ENCODE measurements around the gene ATP2A3. TPM values are rescaled to one million over a fixed set of nuclear protein-coding genes. Genes with fewer than 3 reads are reported as not detected.
A peak's percentile ranks its signal among the peaks of the same experiment; 100 is the strongest.

Gene ATP2A3
- polyA plus RNA-seq, 3 donors, result 6.9 to 46.5 (median 9.5) TPM

DNA sequence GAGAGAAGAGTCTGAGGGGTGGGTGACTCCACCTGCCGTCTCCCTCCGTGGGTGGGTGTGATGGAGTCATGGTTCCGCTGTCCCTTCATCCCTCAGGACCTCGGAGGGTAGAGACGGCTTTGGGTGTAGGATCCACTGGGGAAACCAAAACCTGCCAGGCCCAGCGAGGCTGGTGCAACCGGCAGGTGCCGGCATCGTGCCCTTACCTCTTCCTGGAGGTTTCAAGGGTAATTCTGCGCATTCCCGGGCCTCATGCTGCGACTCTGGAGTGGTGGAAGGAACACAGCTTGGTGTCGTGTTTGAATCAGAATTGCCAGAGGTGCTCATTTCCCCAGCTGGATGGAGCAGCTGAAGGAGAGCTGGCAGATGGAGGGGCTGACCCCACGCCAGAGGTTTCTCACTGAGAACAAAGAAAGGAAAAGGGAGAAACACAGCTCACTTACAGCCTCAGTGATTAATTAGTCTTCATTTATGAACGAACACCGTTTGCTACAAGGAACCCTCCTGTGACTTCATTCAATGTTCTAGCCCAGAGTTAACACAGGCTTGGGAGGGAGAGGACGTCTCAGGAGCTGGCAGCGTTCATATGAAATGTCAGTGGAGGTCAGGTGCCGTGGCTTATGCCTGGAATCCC is 16.3 kb upstream of the ATP2A3 start:
- Histone ChIP-seq H3K4me2 (replicated peaks; ENCODE audit: extremely low read depth, low read length, poor library complexity, severe bottlenecking) (no peak overlapping the region), H3K27me3 (ENCODE audit: control insufficient read depth in 2 of 2, insufficient read depth in 2 of 2, low read length in 2 of 2) (no peaks in the 10 kb centered on the region), H3K9ac (ENCODE audit: insufficient read depth, low read length, poor library complexity, severe bottlenecking) (no peak overlapping the region), H3K4me1 (ENCODE audit: control insufficient read depth in 1 of 2, insufficient read depth in 2 of 2, low read length in 2 of 2) (peaks cover 8 to 9% of the 10 kb centered on the region in 2 donors), H4K20me1 (ENCODE audit: insufficient read depth, low read length) (no peaks in the 10 kb centered on the region), H3K4me3 (replicated peaks in 1 of 3; ENCODE audit: low read depth in 2 of 3, low read length in 3 of 3) (no peak overlapping the region), H2AFZ (ENCODE audit: insufficient read depth, low read depth, low read length, poor library complexity, severe bottlenecking) (no peak overlapping the region), H3K79me2 (ENCODE audit: insufficient read depth, low read length) (no peaks in the 10 kb centered on the region), H3K27ac (ENCODE audit: low read depth in 1 of 2, low read length in 2 of 2) (no peak overlapping the region), H3K36me3 (replicated peaks in 1 of 2; ENCODE audit: control insufficient read depth in 1 of 2, insufficient read depth in 2 of 2, low read length in 2 of 2) (no peaks in the 10 kb centered on the region), H3K9me3 (replicated peaks in 1 of 2; ENCODE audit: control insufficient read depth in 1 of 2, insufficient read depth in 1 of 2, low read length in 2 of 2) (peaks cover 0 to 6% of the 10 kb centered on the region in 2 donors)
- intact Hi-C loops (cut with micrococcal nuclease), result no loop called here
- no peak for DNase-seq
- H3K27ac Mint-ChIP-seq, result peak overlapping the region in 2 of 7 donors; percentile 55 to 68
- no peaks in the 10 kb centered on the region for H3K36me3 Mint-ChIP-seq
- TF ChIP-seq, protein P1, sequence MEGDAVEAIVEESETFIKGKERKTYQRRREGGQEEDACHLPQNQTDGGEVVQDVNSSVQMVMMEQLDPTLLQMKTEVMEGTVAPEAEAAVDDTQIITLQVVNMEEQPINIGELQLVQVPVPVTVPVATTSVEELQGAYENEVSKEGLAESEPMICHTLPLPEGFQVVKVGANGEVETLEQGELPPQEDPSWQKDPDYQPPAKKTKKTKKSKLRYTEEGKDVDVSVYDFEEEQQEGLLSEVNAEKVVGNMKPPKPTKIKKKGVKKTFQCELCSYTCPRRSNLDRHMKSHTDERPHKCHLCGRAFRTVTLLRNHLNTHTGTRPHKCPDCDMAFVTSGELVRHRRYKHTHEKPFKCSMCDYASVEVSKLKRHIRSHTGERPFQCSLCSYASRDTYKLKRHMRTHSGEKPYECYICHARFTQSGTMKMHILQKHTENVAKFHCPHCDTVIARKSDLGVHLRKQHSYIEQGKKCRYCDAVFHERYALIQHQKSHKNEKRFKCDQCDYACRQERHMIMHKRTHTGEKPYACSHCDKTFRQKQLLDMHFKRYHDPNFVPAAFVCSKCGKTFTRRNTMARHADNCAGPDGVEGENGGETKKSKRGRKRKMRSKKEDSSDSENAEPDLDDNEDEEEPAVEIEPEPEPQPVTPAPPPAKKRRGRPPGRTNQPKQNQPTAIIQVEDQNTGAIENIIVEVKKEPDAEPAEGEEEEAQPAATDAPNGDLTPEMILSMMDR (IDR thresholded peaks at IDR 0.05), result no peak
- H3K27me3 Mint-ChIP-seq (ENCODE audit: low read depth in 3 of 3), result peaks cover 0 to 6% (median 0%) of the 10 kb centered on the region in 3 donors
- 96% methylated on average over 17 of the region's 19 CpGs for WGBS (ENCODE audit: insufficient coverage)
- H3K4me3 Mint-ChIP-seq, result no peak overlapping the region
- peaks cover 8% of the 10 kb centered on the region for H3K4me1 Mint-ChIP-seq
- H3K9me3 Mint-ChIP-seq, result peaks cover 3 to 12% (median 6%) of the 10 kb centered on the region in 7 donors

DNA sequence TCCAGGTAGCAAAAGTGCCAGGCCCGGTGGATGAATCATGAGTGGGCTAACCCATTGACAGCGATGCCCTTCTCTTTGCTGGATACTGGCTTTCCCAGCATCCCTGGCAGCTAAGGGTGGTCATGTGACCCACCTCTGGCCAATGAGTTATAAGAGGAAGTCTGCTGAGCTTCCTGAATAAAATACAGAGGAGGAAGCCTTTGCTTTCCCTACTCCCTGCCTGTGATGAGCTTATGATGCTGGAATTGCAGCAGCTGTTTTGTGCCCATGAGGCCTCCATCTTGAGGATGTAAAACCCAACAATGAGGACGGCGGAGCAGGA is 15.0 kb upstream of the ATP2A3 start:
- Histone ChIP-seq H2AFZ (ENCODE audit: insufficient read depth, low read depth, low read length, poor library complexity, severe bottlenecking) (no peak overlapping the region), H3K4me1 (ENCODE audit: control insufficient read depth in 1 of 2, insufficient read depth in 2 of 2, low read length in 2 of 2) (peaks cover 12% of the 10 kb centered on the region in 2 donors), H3K4me2 (replicated peaks; ENCODE audit: extremely low read depth, low read length, poor library complexity, severe bottlenecking) (no peak overlapping the region), H3K27ac (ENCODE audit: low read depth in 1 of 2, low read length in 2 of 2) (no peak overlapping the region), H4K20me1 (ENCODE audit: insufficient read depth, low read length) (no peaks in the 10 kb centered on the region), H3K9ac (ENCODE audit: insufficient read depth, low read length, poor library complexity, severe bottlenecking) (no peak overlapping the region), H3K36me3 (replicated peaks in 1 of 2; ENCODE audit: control insufficient read depth in 1 of 2, insufficient read depth in 2 of 2, low read length in 2 of 2) (no peaks in the 10 kb centered on the region), H3K27me3 (ENCODE audit: control insufficient read depth in 2 of 2, insufficient read depth in 2 of 2, low read length in 2 of 2) (no peaks in the 10 kb centered on the region), H3K9me3 (replicated peaks in 1 of 2; ENCODE audit: control insufficient read depth in 1 of 2, insufficient read depth in 1 of 2, low read length in 2 of 2) (peaks cover 6 to 15% of the 10 kb centered on the region in 2 donors), H3K4me3 (replicated peaks in 1 of 3; ENCODE audit: low read depth in 2 of 3, low read length in 3 of 3) (no peak overlapping the region), H3K79me2 (ENCODE audit: insufficient read depth, low read length) (no peaks in the 10 kb centered on the region)
- intact Hi-C loops (cut with micrococcal nuclease), result no loop called here
- TF ChIP-seq, protein P1 (IDR thresholded peaks at IDR 0.05), result no peak
- 90% methylated on average over 2 of the region's 4 CpGs for WGBS (ENCODE audit: insufficient coverage)
- no peaks in the 10 kb centered on the region for H3K36me3 Mint-ChIP-seq
- H3K4me3 Mint-ChIP-seq, result no peak overlapping the region
- peaks cover 2 to 8% (median 3%) of the 10 kb centered on the region in 3 donors for H3K27me3 Mint-ChIP-seq (ENCODE audit: low read depth in 3 of 3)
- H3K9me3 Mint-ChIP-seq, result peaks cover 11 to 24% (median 17%) of the 10 kb centered on the region in 7 donors
- H3K27ac Mint-ChIP-seq, result peak overlapping the region in 3 of 7 donors; percentile 32 to 75 (median 46)
- H3K4me1 Mint-ChIP-seq, result peaks cover 12% of the 10 kb centered on the region
- DNase-seq, result no peak

All from CD14-positive monocyte (primary cell).